ENCODE results near the gene PDE4D. TPM values are rescaled to one million over a fixed set of nuclear protein-coding genes. Genes with fewer than 3 reads are reported as not detected.

PDE4D gene
- polyA plus RNA-seq, 4 donors, result 20.9 to 26.9 (median 24.2) TPM

DNA sequence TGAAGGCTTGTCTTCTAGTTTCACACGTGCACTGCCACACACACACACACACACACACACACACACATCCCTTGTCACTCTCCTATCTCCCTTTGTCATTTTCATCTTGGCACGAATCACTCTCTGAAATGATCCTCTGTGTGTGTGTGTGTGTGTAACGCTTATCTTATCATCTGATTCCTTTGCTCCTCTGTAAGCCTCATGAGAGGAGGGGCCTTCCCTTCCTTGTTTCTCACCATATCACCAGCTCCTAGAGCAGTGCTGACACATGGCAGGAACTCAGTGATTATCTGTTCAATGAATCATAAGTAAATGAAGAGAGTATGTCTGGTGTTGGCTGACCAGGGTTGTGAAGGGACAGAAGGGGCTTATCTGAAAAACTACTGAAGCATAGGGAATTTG, 53.3 kb downstream of the PDE4D start:
- no peak for DNase-seq (ENCODE audit: low read depth in 4 of 4, low spot score in 3 of 4)

DNA sequence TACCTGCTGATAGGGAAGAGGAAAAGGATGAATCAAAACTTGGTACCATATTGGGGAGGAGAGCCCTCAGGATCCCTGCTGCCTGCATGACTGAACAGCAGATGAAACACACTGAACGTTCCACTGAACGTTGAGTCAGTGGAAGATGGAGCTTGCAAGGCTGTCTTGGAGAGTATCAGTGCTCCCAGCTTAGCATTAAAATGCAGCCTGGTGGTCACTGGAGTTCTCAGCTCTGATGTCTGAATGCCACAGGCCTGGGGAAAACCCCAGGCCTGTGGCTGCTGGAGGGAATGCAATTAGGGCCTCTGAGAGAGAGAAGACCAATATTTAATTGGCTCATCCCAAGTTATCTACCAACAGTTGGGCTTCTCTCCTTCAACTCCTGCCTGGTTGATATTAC, 54.5 kb downstream of the PDE4D start:
- no peak for DNase-seq (ENCODE audit: low read depth in 4 of 4, low spot score in 3 of 4)

DNA sequence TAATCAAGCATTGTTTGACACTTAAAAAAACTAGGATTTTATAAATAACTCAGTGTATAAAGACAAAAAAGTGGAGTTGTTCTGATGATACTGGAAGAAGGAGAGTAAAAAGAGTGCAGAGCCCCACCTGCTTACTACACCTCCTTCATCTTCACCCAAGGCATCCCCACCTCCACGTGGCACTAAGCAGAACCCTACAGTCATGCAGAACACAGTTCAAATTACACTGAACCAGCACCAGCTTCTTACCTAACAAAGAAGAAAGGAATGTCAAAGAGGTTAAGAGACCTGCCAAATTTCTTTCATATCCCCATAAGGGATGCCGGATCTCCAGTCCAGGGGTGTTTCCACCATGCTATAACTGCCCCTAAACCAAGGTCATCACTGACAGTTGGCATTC, 55.5 kb downstream of the PDE4D start:
- DNase-seq (ENCODE audit: low read depth in 4 of 4, low spot score in 3 of 4), result no peak

DNA sequence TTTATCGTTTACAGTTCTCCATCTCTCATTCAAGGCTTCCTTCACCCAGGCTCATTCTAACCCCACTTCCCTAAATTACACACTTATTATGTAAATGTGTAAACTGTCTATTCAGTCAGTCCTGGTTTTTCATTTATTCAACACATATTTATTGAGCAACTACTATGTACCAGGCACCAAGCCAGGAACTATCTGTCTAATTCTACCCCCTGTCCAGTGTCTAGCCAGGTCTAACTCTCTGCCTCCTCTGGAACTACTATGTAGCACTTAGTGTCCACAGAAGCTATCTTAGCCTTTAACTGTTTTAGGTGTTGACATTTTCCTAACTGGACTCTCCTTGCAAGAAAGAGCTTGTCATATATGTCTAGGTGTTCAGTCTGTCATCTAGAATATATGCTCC, 56.5 kb downstream of the PDE4D start:
- DNase-seq (ENCODE audit: low read depth in 4 of 4, low spot score in 3 of 4), result no peak

DNA sequence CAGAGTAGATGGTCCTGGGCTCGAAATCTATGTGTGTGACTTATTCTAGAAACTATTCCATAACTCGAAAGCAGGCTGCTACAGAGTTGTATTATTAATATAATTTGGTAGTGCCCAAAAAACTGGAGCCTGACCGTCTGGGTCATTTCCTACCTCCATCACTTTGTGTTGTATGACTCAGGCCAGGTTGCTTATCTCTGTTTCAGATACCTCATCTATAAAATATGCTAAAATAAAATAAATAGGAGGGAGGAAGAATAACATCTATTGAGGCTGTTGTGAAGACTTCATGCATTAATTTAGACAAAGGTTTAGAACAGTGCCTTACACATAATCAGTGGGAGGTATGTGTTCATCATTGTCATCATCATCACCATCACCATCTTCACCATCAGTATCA, 57.7 kb downstream of the PDE4D start:
- no peak for DNase-seq (ENCODE audit: low read depth in 4 of 4, low spot score in 3 of 4)

DNA sequence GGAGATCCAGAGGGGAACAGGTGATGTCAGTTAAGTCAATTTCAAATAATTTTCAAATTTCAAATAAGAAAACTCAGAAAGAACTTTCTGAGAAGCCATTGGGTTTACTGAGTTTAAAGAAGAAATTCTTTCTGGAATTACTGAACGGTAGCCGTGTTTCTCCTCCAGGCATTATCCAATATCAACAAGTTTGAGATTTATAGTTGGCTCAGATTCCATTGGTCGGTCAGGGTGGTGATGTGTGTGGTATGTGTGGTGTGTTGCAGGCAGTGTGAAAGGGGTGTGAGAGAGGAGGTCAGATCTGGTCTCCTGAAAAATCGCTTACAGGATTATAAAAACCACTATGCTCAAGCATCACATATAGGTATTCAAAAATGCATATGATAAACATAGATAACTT, 60.1 kb downstream of the PDE4D start:
- no peak for DNase-seq (ENCODE audit: low read depth in 4 of 4, low spot score in 3 of 4)

DNA sequence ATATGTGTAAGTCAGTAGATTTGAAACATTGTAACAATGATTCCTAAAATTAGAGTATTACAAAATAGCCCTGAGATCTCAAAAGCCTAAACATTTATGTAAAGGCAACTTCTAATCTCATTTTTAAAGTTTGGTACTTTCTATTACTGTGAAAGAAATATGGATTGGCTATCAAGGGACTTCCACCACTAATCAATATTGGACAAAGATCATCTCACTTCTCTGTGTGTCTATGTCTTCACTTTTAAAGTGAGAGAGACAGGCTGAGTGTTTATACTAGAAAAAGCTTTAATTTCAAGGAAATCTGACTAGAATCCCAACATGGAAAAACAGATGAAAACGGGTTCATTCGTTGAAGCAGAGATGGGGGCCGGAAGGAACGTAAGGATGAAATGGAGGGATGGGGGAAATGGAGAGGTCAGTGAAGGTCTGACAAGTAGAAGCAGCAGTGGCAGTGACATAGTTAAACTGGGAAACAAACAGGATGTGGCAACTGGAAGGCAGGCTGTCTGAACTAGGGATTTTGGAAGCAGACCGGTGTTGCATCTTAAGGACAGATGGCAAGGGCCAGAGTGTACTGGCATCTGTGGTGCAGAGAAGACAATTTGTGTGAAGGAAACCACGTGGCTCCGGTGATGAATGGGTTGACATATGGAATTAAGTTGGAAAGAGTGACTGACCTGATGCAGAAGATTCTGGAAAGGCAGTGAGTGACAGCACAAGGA, 60.8 kb downstream of the PDE4D start:
- no peak for DNase-seq (ENCODE audit: low read depth in 4 of 4, low spot score in 3 of 4)

DNA sequence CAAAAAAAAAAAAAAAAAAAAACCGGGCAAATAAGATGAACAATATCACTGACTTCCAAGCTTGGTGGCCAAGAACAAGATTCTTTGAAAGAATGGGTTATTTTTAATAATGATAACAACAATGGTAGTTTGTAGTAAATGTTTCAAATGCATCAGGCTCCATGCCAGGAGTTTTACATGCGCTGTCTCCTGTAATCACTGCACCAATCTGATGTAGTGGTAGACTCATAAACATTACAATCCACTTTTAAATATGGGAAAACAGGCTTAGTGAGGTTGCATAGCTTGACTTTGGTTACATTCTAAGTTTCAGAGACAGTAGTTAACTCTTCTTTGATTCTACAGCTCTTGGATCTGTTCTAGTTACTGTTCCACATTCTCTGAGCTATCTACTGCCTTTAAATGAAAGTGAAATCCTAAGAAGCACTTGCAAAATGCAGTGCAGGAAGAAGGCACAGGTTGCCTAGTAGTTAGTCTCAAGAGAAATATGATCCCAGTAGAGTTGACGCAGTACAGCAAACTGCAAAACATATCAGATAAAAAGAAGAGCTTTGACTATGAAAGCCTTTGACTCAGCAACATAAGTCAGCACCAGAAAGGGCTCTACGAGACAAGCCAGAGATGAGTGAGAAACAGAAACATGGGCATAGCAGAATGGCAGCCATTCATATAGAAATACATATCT, 62.1 kb downstream of the PDE4D start:
- DNase-seq (ENCODE audit: low read depth in 4 of 4, low spot score in 3 of 4), result no peak

DNA sequence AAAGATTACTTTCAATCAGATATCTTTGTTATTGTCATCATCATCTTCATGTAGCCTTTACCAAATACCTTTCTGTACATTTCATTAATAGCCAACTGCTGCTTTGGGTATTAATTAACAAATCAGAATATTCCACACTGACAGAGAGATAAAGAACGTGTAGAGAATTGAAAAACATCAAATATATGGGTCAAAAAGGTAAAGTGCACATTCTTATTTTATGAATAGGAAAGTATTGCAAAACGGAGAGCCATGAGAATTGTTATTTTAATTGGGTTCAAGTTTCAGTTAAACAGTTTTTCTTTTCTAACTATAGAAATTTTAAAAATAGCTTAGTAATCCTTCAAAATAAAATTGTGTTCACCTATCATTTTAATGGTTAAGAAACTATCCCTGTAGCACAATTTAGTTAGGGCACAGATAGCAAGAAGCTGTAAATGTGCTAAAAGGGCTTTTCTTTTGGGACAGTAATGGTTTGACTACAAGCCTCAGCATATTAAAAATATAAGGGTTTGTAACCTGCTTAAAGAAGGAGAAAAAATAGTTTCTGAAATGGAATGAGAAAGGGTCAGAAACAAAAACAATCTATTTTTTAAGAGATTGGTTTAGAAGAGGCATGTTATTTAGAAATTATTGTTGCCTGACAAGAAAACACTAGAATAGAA, 62.9 kb downstream of the PDE4D start:
- no peak for DNase-seq (ENCODE audit: low read depth in 4 of 4, low spot score in 3 of 4)

DNA sequence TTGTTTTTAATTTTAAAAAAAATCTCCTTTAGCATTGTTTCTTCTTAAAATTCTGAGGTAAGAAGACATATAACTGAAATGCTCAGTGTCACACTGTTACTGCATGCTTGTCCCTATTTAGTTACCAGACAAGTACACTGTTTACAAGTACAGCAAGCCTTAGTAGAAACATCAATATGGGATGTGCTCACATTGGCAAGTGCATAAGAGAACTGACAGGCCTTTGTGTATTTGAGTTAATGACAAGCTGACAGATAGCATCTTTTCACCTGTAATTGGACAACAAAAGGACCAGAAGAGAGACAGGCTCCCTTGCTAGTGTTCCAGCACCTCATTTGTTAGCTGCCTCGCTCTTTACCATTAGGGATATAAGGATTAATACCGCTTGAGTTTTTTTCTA, 63.6 kb downstream of the PDE4D start:
- no peak for DNase-seq (ENCODE audit: low read depth in 4 of 4, low spot score in 3 of 4)

DNA sequence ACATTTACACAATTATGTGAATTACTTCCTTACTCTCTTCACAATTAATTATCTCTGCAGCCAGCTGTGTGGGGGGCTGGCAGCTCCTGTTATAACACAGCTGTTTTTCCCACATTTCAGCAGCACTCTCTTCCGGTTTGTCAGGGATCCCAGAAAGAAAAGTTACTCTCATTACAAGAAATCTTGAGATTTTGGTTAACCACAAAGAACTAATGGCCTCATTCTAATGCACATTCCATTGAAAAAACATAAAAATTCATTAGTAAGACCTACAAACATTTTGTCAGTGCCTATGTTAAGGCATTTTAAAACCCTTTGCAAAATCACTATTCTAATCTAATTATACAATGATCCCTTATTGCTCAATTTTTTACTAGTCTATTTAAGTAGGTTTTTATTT, 64.1 kb downstream of the PDE4D start:
- peak; percentile 31 to 57 (median 40) for DNase-seq (ENCODE audit: low read depth in 4 of 4, low spot score in 3 of 4)

DNA sequence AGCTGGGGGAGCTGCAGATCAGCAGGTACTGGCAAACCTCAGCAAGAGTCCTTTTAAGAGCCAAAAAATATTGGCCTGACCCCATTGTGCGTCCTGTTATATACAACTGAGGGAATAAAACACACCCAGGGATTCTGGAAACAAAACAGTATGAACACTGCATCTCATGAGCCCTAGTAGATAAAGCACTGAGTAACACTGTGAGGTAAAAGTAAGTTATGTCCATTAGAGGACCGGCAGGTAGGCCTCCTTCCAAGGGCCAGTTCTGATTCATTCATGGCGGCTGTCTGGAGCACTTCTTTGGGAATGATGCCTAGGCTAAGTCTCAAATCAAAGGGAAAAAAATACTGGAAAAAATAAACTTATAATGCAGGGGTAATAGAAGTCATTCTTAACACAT, 64.9 kb downstream of the PDE4D start:
- no peak for DNase-seq (ENCODE audit: low read depth in 4 of 4, low spot score in 3 of 4)

DNA sequence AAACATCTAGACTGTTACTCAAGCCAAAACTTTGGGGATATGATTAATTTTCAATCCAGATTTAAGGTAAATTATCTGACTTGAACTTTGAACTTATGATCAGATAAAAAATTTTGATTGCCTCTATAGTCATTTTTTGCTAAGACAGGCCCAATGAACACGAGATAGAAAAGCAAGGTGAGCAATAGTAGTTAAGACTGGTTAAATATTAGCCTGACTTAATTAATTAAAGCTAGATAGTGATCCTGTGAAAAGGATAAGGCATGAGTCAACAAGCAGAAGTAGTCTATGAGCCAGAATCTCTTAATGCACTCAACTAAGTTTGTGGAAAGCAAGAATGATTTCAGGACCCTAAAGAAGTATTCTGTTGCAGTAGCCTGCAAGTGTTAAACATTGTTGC, 66.5 kb downstream of the PDE4D start:
- no peak for DNase-seq (ENCODE audit: low read depth in 4 of 4, low spot score in 3 of 4)

DNA sequence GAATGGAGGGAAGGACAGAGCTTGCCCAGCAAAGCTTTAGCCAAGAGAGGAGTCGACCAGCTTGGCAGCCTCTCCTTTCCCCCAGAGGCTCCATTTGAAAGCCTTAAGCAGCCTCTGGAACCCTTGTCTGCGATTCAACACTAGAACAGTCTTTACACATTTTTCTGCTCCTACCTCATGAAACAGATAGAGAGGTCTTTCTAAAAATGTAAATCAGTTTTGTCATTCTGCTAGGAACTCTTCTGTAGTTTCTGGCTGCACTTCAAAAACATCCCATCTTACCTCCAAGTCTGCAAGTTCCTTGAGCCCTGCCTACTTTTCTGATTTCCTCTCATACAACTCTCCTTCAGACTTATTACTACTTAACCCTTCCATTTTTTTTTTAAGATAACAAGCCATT, 70.1 kb downstream of the PDE4D start:
- no peak for DNase-seq (ENCODE audit: low read depth in 4 of 4, low spot score in 3 of 4)

DNA sequence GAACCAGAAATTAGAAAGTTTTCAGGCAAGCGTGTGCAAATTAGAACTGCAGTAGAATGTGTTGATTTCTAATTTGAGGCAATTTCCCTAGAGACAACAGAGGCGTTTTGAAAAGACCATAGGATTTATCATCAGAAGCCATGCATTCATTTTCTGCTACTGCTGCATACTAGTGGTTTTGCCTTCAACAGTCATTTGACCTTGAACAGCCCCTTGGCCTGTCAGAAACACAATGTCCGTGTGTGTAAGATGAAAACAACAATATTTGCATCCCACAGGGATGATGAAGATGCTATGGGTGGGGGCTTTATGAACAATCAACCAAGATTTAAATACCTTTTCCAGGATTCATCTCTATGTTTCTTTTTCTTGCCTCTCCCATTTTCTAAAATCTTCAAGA, 73.7 kb downstream of the PDE4D start:
- no peak for DNase-seq (ENCODE audit: low read depth in 4 of 4, low spot score in 3 of 4)

DNA sequence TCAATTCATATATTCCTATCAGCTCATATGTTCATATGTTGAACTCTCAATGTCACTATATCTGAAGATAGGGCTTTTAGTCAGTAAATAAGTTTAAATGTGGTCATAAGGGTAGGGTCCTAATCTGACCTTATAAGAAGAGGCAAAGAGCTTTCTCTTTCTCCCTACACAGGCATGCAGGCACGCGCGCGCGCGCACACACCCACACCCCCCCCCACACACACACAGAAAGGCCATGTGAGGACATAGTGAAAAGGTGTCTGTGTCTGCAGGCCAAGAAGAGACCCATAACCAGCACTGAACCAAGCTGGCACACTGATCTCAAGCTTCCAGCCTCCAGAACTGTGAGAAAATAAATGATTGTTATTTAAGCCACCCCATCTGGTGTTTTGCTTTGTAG, 76.0 kb downstream of the PDE4D start:
- DNase-seq (ENCODE audit: low read depth in 4 of 4, low spot score in 3 of 4), result no peak

DNA sequence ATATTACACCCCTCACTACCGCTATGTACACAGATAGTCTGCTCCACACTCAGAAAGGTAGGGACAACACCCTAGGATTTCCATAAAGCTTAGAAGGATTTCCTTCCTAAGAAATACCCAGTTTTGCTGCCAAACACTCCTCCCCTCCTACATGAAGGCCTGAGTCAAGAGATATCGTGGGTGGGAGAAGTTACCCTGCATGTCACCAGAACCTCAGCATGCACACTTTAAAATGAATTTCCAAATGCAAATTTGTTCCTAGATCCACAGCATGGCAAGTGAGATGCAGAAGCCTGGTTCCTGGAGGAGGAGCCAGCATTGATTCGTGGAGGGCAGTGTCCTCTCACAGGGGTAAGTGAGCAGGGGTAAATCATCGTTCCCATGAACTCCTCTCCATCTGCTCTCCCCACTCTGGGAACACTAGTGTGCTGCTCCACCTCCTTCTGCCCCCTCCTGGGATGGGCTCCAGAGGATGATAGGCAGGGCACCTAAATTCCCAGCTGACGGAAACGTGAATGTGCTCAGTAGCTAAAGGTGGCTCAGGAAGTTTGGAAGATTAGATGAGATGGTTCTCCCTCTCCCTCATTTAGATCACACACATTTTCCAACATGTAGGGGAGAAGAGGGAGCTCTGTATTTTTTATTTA, 76.7 kb downstream of the PDE4D start:
- no peak for DNase-seq (ENCODE audit: low read depth in 4 of 4, low spot score in 3 of 4)

DNA sequence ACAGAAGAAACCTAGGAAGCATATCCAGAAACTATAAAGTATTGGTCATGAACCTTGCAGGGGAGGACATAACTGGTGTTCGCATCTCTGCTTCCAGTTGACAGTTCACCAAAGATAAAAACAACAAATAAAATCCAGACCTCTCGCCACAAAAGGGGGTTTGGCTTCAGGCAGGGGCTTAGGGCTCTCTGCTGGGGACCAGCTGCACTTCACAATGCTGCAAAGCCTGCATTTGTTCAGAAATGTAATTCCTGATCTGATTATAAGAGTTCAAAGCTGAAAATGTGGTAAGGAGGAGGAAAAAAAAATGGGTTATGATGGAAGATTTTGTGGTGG, 79.0 kb downstream of the PDE4D start:
- no peak for DNase-seq (ENCODE audit: low read depth in 4 of 4, low spot score in 3 of 4)

DNA sequence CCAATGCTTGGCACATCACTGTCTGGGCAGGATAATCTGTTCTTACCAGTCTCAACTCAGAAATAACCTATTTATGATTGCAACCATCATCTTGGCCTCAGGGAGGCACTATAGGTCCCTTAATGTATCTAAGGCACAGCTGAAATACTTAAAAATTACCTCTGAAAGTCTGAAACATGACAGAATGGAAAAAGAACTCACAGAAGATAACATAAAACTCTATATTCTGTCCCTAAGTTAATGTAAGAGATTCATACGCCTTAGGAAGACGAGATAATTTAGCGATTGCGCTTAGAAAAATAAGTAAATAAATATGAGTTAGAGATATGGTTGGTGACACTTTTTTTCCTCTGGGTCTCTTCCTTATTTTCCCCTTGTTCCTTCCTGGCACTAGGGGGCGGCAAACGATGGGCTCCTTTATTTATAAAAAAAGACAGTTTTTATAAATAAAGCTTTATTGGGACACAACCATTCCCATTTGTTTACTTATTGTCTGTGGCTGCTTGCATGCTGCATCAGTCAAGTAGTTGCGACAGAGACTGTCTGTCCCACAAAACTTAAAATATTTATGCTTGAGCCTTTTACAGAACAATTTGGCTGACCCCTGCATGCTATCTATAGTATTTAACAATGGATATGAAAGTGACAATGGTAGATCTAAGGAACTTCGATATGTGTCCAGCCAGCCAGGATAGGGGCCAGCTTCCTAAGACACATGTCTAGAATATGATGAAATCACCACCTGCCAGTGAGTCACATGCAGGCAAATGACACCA, 79.6 kb downstream of the PDE4D start:
- peak in 3 of 4 donors; percentile 47 to 54 (median 47) for DNase-seq (ENCODE audit: low read depth in 4 of 4, low spot score in 3 of 4)

DNA sequence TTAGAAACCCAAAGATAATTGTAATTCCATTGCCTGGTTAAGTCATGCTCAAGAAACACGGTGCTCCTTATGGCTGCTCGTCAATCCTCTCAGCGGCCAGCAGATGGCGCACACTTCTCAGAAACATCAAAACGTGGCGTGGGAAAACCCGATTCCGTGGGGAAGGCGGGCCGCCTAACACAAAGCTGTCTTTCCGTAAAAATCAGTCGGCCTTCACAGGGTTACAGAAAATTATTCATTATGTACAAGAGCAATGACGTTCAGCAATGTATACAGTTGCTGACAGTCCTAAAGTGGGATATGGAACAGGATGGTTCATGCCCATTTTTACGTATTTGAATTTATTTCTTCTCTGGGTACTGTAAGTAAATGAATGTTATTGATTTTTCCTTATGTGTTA, 83.5 kb downstream of the PDE4D start:
- peak in 3 of 4 donors; percentile 51 to 66 (median 61) for DNase-seq (ENCODE audit: low read depth in 4 of 4, low spot score in 3 of 4)

DNA sequence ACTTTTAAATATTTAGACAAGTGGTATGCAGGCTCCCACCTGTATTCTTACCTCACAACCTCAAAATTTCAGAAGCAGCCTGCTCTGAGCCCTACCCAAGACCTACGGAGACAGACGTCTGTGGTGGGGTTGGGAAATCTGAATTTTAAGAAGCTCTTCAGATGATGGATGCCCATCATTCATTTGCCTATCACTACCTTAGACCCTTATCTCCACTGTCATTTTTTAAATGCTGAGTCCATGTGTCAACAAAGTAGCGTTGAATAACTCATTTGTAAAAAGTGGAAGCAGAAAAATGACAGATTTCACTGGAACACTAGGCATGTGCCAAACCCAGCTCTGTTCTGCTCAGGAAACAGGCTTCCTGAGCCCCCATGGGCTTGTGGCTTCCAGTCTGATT, 85.7 kb downstream of the PDE4D start:
- no peak for DNase-seq (ENCODE audit: low read depth in 4 of 4, low spot score in 3 of 4)
